HK-2 (cell line): ENCODE results near the gene C4orf36.

Experiments used
- DNase-seq: peaks from one replicate; pipeline ENCODE4 v3.0.0-alpha.2; 2018; ENCODE audit not compliant: unreplicated experiment

Gene C4orf36, protein sequence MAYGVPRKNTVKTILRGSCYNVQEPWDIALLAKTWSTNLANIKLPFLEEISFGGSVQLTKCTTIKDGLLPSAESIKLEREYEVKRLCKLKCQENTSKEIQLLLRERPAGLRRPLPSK

DNA sequence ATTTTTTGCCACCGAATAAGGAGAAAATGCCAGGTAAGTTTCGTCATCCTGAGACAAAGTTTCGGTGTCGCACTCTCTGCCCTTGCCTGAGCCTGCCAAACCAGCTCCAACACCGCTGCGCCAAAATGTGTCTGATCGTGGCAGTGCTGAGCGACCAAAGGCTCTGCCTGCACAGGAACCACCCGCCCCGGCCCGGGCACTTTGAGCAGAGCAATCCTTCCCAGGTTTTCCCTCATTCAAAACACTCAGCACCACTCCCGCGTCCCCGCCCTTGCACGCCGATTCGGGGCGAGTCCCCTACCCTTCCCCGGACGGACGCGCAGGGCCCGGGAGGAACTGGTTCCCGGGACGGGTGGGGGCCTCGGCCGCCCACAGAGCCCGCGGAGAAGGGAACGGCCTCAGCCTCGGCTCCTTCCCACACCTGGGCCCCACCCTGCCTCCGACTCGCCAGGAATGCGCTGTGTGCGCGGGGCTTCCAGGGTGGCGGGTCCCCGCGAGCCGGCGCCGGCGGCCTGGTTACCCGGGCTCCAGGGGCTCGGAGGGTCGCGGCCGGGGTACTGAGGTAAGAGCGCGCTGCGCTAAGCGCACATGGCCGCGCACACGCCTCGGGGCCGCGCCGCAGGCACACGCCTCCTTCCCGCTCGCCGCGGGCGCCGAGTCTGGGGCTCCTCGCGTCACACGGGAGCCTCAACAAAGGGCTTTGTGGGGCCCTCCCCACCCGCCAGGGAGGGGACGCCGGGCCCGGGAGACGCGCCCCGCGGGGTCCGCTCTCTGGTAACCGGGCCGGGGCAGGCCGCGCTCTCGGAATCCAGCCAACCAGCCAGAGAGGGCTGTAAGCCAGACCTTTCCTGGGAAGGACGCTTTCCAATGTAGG, at the start of gene C4orf36:
Gene C4orf36, minus strand, starts transcription at position 661 of the 874 bp plus-strand sequence. CDS start 902 bp downstream, outside the sequence.
- DNase-seq: peak; percentile 76

DNA sequence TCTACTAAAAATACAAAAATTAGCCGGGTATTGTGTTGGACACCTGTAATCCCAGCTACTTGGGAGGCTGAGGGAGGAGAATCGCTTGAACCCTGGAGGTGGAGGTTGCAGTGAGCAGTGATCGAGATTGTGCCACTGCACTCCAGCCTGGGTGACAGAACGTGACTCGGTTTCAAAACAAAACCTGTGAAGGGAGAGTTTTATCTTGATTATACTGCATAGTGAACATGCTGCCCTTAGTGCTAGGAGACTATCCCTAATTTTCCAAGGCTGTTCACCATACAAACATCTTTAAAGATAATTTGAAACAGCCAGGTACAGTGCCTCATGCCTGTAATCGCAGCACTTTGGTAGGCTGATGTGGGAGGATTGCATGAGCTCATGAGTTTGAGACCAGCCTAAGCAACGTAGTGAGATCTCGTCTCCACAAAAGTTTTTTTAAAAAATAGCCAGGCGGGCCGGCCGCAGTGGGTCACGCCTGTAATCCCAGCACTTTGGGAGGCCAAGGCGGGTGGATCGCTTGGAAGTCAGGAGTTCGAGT, 48.8 kb upstream of the C4orf36 start:
- DNase-seq: no peak

DNA sequence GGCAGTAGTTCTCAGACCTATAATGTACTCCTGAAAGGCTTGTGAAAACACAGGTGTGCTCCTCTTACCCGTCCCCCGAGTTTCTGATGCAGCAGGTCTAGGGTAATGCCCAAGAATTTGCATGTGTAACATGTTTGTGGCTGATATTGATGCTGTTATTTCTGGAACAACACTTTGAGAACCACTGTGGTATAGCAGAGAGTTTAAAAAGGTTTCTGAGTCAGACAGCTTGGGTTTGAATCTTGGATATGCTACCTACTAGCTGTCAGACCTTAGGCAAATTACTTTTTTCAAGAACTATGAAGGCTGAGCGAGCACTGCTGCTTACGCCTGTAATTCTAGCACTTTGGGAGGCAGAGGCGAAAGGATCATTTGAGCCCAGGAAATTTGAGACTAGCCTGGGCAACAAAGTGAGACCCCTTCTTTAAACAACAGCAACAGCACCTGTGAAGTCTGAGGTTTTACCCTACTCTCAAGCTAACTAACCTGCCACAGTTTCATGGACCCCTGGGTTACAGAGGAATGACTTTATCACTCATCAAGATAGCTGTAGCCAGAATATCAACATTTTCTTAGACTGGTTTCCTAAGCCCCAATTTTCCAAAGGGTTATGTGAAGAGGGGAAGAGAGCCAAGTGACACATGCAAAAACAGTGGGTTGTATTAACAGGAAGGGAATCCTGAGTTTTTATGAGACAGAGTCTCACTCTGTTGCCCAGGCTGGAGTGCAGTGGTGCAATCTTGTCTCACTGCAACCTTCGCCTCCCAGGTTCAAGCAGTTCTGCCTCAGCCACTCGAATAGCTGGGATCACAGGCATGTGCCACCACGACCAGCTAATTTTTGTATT, 47.7 kb upstream of the C4orf36 start:
- no peak for DNase-seq

DNA sequence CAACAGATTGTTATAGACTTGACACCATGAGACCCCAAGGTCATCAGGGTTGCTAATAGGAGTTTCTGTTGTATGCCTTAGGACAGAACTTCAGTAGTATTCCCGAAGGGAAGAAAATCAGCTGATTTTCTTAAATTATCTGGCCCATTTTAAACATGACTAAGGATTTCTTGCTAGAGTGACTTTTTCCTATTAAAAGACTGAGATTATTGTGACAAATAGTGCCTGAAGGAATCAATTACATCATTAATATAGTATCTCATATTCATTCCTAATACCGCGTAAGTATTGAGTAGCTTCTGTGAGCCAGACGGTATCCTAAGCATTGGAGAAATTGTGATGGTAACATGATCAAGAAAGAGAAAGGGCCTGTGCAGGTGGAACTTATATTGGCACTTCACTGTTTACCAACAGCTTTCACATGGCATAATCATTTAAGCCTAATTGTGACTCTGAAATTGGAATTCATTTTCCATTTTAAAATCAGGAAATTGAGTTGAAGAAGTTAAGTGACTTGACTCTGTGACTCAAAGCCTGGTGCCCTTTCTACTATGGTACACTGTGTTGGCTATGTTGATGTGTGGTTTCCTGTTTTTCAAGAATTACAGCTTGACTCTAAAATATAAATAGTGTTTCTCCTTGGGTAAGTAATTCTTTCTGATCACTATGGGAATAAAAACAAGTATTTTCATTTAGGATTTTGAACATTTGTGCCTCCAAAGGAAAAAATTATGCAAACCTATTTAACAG, 46.7 kb upstream of the C4orf36 start:
- DNase-seq: no peak

DNA sequence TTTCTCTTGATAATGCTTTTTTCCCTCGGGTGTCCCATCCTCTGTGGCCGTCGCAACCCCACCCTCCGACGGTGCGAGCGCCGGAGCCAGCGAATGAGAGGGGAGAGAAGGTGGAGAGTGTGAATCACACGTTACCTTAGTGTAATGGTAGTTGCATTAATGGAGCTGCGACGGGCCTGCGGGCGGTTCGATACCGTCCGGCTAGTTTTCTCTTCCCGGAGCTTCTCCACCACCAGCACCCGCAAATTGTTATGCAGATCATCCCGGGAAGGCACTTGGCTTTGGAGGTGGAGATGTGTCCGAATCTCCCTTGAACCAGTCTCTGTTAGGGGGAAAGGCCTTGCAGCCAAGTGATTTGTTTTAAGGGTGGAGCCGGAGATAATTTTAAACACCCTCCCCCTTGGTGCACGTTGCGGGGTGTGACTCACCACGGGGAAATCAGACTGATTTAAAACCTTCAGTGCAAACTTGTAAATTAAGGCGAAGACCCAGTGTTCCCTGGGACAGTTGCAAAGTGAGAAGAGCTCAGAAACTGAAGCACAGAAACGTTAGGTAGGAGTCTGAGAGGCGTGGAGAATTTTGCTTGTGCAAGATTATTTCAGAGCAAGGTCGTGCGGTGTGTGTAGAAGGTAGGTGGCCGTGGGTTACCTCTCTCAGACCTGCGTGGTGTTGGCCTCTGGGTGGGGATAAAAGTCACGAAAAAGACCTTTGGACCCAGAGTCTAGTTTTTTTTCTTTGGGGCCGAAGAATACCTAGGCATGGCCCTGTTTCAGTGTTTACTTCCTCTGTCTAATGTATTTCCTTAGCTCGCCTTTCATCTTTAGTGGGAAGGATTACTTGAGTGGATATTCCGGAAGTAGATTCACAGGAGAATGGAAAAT, 43.9 kb upstream of the C4orf36 start:
- DNase-seq: peak; percentile 80

DNA sequence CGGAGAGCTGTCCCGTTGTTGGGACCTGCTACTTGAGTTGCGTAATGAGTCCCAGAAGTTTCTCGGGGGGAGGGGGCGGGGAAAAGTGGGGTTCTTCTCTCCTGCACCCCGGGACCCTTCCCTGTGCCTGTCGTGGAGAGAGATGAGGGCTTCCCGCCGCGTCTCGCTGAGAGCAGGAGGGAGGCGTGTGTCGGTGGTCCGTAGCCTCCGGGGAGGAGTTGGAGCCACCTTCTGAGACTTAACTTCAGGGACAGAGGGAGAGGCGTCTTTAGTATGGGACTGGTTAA, 43.3 kb upstream of the C4orf36 start:
- no peak for DNase-seq

DNA sequence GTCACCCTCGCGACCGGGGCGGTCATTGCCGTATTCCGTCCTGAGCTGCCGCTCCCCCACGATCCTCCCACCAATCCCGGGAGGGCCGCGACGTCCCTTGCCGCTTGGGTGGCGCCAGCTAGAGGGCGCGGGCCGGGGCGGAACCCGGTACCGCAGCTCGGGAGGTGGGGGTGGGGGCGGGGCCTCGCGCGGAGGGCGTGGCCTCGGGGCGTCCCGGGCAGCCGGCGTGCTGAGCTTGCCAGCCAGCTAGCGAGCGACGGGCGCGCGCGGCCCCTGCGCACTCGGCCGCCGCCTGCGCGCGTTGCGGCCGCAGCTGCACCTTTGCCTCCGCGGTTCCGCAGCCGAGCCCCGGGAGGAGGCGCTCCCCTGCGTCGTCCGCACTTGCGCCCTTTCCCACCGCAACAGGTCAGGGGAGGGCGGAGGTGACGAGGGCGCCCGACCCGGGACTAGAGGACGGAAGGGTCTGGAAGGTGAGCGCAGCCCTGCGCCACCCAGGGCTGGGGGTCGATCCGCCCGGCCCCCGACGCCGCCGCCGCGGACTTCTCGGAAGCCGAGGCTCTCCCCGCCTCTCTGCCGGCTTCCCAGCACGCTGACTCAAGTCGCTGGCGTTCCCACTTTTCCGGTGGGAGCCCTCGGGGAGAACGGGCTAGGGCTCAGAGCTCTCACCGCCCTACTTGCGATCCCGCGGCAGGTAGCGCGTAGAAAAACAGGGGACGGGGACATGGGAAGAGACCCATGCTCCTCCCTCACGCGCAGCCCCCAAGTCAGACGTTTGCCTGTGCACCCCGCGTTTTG, 42.7 kb upstream of the C4orf36 start, which contains the start of gene AFF1:
Gene AFF1, plus strand, starts transcription at position 241 of the 795 bp plus-strand sequence. CDS start 13,523 bp downstream, outside the sequence.
- peak; percentile 95 for DNase-seq

DNA sequence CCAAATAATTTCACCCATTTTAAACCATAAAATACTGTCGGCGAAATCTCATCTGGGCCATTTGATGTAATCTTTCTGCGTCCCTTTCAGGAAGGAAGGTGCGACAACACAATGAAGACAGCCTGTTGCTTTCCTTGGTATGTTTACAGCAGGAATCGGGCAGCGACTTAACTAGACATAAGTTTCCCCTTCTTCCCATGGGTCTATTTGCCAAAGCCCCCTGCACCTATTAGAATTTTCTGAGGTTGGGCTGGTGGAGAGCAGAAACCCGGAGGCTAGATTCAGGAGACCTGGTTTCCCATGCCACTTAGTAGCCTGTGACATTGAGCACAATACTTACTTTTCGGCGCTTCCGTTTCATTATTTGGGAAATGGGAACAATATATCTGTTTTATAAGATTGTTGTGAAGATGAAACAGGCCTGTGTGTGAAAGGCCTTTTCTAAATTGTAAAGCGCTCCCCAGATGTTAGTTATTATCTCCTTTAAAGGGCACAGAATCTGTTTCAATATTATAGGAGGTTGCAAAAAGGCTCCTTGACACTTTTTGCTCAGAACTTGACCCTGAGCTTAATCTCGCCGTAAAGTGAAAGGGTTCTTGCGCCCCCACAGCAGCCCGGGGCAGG, 42.0 kb upstream of the C4orf36 start:
- peak; percentile 33 for DNase-seq

DNA sequence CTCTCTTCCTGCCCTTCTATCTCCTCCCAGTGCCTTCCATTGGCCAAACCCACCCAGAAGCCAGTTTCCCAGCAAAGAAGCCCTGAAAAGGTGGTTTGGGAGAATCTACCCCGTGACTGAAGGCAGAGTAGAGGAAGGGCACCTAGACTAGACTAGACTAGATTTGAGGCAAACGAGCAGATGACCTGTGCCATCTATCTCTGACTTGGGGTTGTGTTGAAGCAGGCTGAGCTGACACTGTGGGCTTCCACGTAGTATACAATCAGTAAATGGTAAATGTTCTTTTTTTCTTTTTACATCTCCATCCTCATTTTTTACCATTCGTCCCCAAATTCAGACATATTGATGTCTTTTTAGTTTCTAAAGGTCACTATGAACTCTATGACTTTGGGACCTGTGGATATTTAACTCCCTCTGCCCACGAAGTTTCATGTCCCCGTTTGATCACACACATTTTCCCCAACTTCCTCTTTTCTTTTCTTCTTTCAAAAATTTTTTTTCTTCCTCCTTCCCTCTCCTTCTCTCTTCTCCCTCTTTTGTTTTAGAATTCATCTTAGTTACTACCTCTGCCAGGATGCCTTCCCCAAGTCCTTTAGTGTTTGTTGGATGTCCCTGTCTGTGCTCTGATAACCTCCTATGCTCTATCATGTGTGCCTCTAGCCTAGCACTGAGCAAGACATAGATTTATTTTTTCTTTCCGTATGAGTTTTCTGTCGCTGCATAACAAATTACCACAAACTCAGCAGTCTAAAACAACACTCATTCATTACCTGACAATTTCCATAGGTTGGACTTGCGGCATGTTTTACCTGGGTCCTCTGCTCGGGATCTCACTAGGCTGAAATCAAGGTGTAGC, 36.4 kb upstream of the C4orf36 start:
- DNase-seq: no peak

DNA sequence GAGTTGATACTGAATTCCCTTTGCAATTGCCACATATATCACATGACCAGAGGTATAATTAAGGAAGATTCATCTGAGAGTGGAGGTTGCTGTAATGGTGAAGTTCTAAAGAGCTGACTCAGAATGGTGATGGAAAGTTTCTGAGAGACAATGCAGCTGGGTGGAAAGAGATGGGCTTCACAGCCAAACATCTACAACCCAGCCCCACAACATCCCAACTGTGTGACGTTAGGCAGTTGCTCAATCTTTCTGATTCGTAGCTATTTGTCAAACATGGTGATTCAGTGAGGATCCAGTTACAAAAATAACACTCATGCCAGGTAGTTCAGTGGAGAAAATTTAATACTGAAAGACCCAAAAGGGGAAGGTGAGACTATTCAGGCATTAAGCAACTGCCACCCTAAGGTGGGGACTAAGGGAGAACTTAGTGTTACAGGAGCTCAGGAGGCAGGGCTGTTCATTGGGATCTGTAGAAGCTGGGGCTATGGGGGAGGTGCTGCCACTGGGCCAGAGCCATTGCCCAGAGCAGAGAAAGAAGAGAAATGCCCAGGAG, 35.7 kb upstream of the C4orf36 start:
- peak; percentile 70 for DNase-seq

DNA sequence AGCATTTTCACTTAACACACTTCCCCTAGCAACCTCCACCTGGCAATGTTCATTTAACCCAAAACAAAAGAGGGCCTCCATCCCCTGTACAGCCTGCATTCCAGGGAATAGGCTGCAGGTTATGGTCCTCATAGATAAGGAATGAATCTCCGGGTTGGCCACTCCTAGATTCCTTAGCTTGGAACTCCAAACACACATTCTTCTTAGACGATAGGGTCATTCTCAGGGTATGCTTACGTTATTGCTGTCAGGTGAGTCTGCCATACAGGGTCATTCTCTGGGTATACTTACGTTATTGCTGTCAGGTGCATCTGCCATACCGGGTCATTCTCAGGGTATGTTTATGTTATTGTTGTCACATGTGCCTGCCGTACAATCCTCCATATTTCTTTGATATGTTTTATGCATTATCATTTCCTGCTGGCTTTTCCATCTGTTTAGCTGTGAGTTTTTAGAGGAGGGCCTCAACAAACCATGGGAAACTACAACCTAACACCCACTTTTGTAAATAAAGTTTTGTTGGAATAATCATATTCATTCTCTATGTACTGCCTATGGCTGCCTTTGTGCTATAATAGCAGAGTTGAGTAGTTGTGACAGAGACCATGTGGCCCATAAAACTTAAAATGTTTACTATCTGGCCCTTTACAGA, 34.3 kb upstream of the C4orf36 start:
- DNase-seq: peak; percentile 18

DNA sequence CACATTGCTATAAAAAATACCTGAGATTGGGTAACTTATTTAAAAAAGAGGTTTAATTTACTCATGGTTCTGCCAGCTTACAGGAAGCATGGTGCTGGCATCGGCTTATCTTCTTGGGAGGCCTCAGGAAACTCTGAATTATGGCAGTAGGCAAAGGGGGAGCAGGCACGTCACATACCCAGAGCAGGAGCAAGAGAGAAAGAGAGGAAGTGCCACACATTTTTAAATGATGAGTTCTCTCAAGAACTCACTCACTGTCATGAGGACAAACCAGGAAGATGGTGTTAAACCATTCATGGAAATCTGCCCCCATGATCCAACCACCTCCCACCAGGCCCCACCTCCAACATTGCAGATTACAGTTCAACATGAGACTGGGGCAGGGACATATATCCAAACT, 32.6 kb upstream of the C4orf36 start:
- DNase-seq: peak; percentile 59

DNA sequence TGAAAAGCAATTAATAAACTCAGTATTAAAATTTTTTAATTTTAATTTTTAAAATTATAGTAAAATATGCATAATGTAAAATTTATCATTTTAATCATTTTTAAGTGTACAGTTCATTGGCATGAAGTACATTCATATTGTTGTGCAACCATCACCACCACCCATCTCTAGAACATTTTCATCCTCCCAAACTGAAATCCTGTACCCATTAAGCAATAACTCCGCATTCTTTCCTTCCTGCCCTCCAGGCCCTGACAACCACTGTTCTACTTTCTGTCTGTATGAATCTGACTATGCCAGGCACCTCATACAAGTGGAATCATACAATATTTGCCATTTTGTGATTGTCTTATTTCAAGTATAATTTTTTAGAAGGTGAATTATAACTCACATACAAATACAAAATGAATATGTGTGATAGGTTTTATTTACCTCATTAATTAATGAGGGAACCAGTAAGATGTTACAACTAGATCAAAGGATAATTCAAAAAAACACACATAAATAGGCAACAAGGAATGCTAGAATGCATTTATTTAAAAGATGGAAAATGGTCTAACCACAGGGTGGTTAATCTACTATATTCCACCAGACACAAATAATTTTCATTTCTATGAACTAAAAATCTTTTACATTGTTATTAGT, 29.5 kb upstream of the C4orf36 start:
- no peak for DNase-seq

DNA sequence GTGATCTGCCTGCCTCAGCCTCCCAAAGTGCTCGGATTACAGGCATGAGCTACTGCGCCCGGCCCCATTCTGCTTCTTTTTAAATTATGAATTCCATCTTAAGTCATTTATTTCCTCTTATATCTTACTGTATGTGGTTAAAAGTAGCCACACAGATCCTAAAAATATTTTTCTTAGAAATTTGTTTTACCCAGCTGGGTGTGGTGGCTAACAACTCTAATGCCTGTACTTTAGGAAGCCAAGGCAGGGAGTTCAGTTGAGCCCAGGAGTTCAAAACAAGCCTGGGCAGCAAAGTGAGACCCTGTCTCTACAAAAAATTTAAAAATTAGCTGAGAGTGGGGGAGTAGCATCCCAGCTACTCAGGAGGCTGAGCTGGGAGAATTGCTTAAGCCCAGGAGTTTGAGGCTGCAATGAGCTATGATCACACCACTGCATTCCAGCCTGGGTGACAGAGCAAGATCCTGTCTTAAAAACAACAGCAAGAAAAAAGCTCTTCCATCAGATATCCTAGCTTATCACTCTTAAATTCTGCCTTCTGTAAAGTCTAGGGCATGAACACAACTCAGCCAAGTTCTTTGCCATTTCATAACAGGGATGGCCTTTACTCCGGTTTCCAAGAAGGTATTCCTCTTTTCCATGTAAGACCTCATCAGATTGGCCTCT, 27.5 kb upstream of the C4orf36 start:
- no peak for DNase-seq

DNA sequence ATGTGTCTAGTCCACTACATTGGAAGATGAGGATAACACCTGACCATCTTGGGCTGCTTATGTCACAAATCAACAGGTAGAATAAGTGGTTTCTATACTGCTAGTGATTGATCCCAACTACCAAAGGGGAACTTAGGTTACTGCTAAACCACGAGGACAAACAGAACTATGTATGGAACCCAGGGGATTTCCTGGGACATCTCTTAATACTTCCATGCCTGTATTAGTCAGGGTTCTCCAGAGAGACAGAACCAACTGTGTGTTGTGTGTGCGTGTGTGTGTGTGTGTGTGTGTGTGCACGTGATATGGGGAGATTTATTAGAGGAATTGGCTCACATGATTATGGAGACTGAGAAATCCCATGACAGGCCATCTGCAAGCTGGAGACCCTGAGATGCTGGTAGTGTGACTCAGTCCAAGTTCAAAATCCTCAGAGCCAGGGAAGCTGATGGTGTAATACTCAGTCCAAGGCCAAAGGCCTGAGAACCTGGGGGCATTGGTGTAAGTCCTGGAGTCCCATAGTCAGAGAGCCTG, 26.4 kb upstream of the C4orf36 start:
- peak; percentile 65 for DNase-seq
